PC-3 (cell line): ENCODE data around the gene PIK3R5. TPM values are rescaled to one million over a fixed set of nuclear protein-coding genes. Genes with fewer than 3 reads are reported as not detected.

Experiments used
- ATAC-seq: fragments of 200-7000 bp; cut with Tn5 transposase; 2 replicates; pipeline ENCODE4 v1.9.1; 2020; ENCODE audit warnings: mild to moderate bottlenecking, moderate library complexity
- BruUV-seq: library from RNA; stranded (reverse); fragments of 400-500 nt; replicated peaks from 2 replicates; lab custom pipeline; 2021; lab: Mats Ljungman, UMichigan
- CTCF ChIA-PET: fragments of 300-600 bp; sonication (Branson Sonifier 250); formaldehyde crosslinking; loops from one replicate; lab custom pipeline; 2022; ENCODE audit warnings: antibody characterized with exemption; lab: Charles Lee
- POLR2A ChIA-PET: fragments of 300-600 bp; sonication (Branson Sonifier 250); formaldehyde crosslinking; loops from one replicate; lab custom pipeline; 2022; ENCODE audit warnings: antibody characterized with exemption; ENCODE audit not compliant: unreplicated experiment; lab: Charles Lee
- DNase-seq: peaks from one replicate; pipeline ENCODE4 v3.0.0-alpha.2; 2015
- H2AFZ ChIP-seq: fragments of 300-600 bp; sonication (generic); 2 replicates; pipeline ENCODE4 v1.6.0; 2016; ENCODE audit warnings: antibody characterized with exemption, low read length
- H3F3A ChIP-seq: fragments of 300-600 bp; sonication (generic); one replicate; pipeline ENCODE4 v1.6.0; 2017; ENCODE audit warnings: antibody characterized with exemption, low read length, control low read depth, mild to moderate bottlenecking; ENCODE audit not compliant: unreplicated experiment
- H3K27ac ChIP-seq: fragments of 300-600 bp; sonication (generic); 2 replicates; pipeline ENCODE4 v1.5.1; 2016; ENCODE audit warnings: mild to moderate bottlenecking, low read length
- H3K27me3 ChIP-seq: fragments of 300-600 bp; sonication (generic); 2 replicates; pipeline ENCODE4 v1.6.1; 2016; ENCODE audit warnings: low read length, mixed read lengths
- H3K36me3 ChIP-seq: fragments of 300-600 bp; sonication (generic); 2 replicates; pipeline ENCODE4 v1.6.1; 2016; ENCODE audit warnings: low read depth, mixed run types, low read length, mixed read lengths
- H3K4me1 ChIP-seq: fragments of 300-600 bp; sonication (generic); 2 replicates; pipeline ENCODE4 v1.5.1; 2016; ENCODE audit warnings: low read length; ENCODE audit not compliant: insufficient read depth
- H3K4me2 ChIP-seq: fragments of 300-600 bp; sonication (generic); 2 replicates; pipeline ENCODE4 v1.6.0; 2016; ENCODE audit warnings: low read length
- H3K4me3 ChIP-seq: fragments of 300-600 bp; sonication (generic); 2 replicates; pipeline ENCODE4 v1.5.1; 2016; ENCODE audit warnings: mild to moderate bottlenecking, low read length, mixed read lengths
- H3K79me2 ChIP-seq: fragments of 300-600 bp; sonication (generic); 2 replicates; pipeline ENCODE4 v1.6.1; 2017; ENCODE audit warnings: low read length, mixed read lengths
- H3K9ac ChIP-seq: fragments of 300-600 bp; sonication (generic); 2 replicates; pipeline ENCODE4 v1.6.0; 2016; ENCODE audit warnings: mild to moderate bottlenecking, low read length
- H3K9me2 ChIP-seq: fragments of 300-600 bp; sonication (generic); replicated peaks from 2 replicates; pipeline ENCODE4 v1.6.1; 2016; ENCODE audit warnings: mixed run types, low read length, mixed read lengths
- H3K9me3 ChIP-seq: fragments of 300-600 bp; sonication (generic); 2 replicates; pipeline ENCODE4 v1.6.1; 2016; ENCODE audit warnings: low read length, mixed read lengths
- H4K20me1 ChIP-seq: fragments of 300-600 bp; sonication (generic); 2 replicates; pipeline ENCODE4 v1.6.1; 2016; ENCODE audit warnings: low read length, mixed read lengths
- EZH2 ChIP-seq: fragments of 300-600 bp; sonication (generic); IDR thresholded peaks from one replicate; pipeline ENCODE4 v1.6.1; 2017; ENCODE audit warnings: antibody characterized with exemption, mild to moderate bottlenecking, low read length; ENCODE audit not compliant: unreplicated experiment
- EZH2phosphoT487 ChIP-seq: fragments of 300-600 bp; sonication (generic); IDR thresholded peaks from 2 replicates; pipeline ENCODE4 v1.6.1; 2018; ENCODE audit warnings: mild to moderate bottlenecking, antibody characterized with exemption, low read length, borderline replicate concordance
- intact Hi-C: fragments of 100-400 bp; cut with micrococcal nuclease; formaldehyde crosslinking; loops from 2 replicates; pipeline ENCODE4 v1.9.0; 2023
- total RNA-seq: library from RNA; depleted of rRNA; stranded (reverse); fragments of >200 nt; gene quantifications from 2 replicates; pipeline ENCODE4 v1.2.3, GENCODE V29; 2014
- TF ChIP-seq, protein P1 (sequence below): fragments of 300-600 bp; sonication (generic); conservative IDR thresholded peaks from 2 replicates; pipeline ENCODE4 v1.5.1; 2017; ENCODE audit warnings: antibody characterized with exemption, low read depth, mild to moderate bottlenecking, low read length

Gene PIK3R5
- total RNA-seq, 1 experiment from 2014 or later, result not detected

DNA sequence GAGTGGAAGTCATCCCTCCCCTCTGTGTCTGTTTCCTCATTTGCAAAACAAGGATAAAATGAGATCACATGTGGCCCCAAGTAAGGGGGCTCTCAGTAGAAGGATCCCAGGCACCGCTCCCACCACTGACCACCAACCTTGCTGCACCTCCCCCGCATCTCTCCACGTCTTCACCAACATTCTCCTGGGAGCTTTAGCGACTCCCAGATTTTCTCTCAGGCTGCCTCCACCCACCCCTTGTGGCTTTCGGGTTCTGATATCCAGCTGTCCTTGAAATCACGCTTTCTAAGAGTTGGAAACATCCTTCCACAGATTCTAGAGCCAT, 39.4 kb upstream of the PIK3R5 start:
- Histone ChIP-seq H3K36me3 (no peaks in the 10 kb centered on the region), H3K79me2 (no peaks in the 10 kb centered on the region), H3K27me3 (peaks cover 5% of the 10 kb centered on the region), H4K20me1 (no peaks in the 10 kb centered on the region), H3K9me2 (no peaks in the 10 kb centered on the region), H3K4me3 (no peak overlapping the region), H3K4me1 (no peaks in the 10 kb centered on the region), H3F3A (no peaks in the 10 kb centered on the region), H3K9ac (no peak overlapping the region), H3K9me3 (no peaks in the 10 kb centered on the region), H2AFZ (no peak overlapping the region), H3K27ac (no peak overlapping the region), H3K4me2 (no peak overlapping the region)
- TF ChIP-seq EZH2 (no peak), EZH2phosphoT487 (no peak)
- TF ChIP-seq, protein P1, sequence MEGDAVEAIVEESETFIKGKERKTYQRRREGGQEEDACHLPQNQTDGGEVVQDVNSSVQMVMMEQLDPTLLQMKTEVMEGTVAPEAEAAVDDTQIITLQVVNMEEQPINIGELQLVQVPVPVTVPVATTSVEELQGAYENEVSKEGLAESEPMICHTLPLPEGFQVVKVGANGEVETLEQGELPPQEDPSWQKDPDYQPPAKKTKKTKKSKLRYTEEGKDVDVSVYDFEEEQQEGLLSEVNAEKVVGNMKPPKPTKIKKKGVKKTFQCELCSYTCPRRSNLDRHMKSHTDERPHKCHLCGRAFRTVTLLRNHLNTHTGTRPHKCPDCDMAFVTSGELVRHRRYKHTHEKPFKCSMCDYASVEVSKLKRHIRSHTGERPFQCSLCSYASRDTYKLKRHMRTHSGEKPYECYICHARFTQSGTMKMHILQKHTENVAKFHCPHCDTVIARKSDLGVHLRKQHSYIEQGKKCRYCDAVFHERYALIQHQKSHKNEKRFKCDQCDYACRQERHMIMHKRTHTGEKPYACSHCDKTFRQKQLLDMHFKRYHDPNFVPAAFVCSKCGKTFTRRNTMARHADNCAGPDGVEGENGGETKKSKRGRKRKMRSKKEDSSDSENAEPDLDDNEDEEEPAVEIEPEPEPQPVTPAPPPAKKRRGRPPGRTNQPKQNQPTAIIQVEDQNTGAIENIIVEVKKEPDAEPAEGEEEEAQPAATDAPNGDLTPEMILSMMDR, result no peak
- intact Hi-C loops, result no loop called here
- DNase-seq (no peak), ATAC-seq (no peak)
- no TSS peak for BruUV-seq
- ChIA-PET CTCF (no interaction called here), POLR2A (no interaction called here)

DNA sequence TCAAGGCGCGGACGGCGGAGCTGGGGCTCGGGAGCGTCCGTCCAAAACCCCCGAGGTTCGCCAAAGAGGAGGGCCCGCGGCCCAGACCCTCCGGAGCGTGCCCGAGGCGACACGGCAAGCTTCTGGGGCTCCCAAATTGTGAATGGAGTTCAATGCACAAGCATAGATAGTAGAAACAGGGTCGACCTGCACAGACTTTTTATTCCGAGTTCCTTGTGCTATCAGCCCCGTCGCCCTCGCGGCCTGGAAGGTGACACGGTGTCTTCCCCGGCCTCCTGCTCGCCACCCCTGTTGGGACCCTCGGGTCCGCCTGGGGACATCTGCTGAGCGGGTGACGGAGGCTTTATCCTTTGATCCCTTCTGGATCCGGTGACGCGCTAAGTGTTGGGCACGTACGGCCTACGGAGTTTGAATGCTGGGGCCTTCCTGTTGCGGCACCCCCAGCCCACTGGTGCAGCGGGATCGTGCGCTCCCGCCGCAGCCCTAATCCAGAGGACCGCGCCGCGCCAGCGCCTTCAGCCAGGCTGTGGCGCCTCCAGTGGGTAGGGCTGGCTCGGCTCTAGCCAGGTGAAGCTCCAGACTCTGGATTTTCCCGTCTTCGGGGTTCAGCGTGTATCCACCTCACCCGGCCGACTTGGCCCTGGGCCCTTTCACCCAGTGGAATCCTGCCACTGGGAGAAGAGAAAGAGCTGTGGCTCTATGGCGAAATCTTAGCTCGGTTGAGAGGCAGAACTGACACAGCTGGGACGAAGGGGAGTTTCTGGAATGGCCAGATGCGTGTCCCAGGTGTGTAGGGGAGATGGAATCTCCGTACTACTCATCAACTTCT, 38.8 kb upstream of the PIK3R5 start:
- H3K36me3 ChIP-seq, result no peaks in the 10 kb centered on the region
- no peak overlapping the region for H2AFZ ChIP-seq
- no peaks in the 10 kb centered on the region for H3K4me1 ChIP-seq
- no peaks in the 10 kb centered on the region for H3K79me2 ChIP-seq
- H3K9me2 ChIP-seq, result no peaks in the 10 kb centered on the region
- TF ChIP-seq EZH2phosphoT487, result no peak
- no peak for TF ChIP-seq EZH2
- TF ChIP-seq, protein P1, result no peak
- H3K9ac ChIP-seq, result no peak overlapping the region
- ATAC-seq (no peak), DNase-seq (no peak)
- peaks cover 3% of the 10 kb centered on the region for H3K27me3 ChIP-seq
- H3K4me2 ChIP-seq, result no peak overlapping the region
- H3K27ac ChIP-seq, result no peak overlapping the region
- no peak overlapping the region for H3K4me3 ChIP-seq
- no peaks in the 10 kb centered on the region for H4K20me1 ChIP-seq
- no peaks in the 10 kb centered on the region for H3K9me3 ChIP-seq
- no TSS peak for BruUV-seq
- intact Hi-C loops, result no loop called here
- ChIA-PET POLR2A (no interaction called here), CTCF (no interaction called here)
- H3F3A ChIP-seq, result no peaks in the 10 kb centered on the region

DNA sequence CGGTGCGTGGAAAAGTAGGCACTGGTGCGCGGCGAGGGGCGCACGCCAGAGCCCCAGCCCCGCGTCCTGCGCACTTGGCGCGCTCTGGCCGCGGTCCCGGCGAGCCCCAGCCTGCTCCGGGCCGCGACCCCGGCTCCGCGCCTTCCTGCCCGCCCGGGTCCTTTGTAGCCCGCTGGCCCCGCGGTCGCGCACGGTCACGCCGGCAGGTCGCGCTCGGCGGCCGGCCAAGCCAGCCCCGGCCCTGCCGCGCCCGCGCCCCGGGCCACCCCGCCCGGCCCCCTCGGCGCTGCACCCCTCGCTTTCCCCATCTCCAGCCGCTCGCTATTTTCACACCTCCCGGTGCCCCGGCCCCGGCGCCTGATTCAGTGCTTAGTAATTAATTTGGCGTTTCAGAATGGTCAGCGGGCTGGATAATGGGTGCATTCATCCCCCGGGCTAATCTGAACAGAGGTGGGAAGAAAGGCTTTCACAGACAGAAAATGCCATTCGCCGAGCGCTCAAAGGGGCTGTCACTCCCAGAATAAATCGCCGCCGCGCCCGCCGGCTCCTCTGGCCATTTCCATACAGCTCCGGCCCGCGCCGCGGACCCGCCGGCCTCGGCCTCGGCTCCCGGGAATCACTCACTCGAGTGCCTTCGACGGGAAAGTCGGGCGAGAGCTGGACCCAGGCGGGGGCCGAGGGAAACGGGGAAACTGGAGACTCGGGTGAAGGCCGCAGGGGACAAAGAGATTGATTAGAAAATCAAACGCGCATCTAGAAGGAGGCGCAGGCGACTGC, 38.0 kb upstream of the PIK3R5 start:
- Histone ChIP-seq H3K27ac (no peak overlapping the region), H3K9ac (no peak overlapping the region), H3K27me3 (no peaks in the 10 kb centered on the region), H3K9me2 (no peaks in the 10 kb centered on the region), H3K4me2 (no peak overlapping the region), H3K36me3 (no peaks in the 10 kb centered on the region), H3K9me3 (no peaks in the 10 kb centered on the region), H3K4me1 (no peaks in the 10 kb centered on the region), H3K4me3 (no peak overlapping the region), H4K20me1 (no peaks in the 10 kb centered on the region), H3K79me2 (no peaks in the 10 kb centered on the region), H2AFZ (no peak overlapping the region), H3F3A (no peaks in the 10 kb centered on the region)
- DNase-seq (no peak), ATAC-seq (no peak)
- POLR2A ChIA-PET, result no interaction called here
- CTCF ChIA-PET, result no interaction called here
- intact Hi-C loops, result no loop called here
- no TSS peak for BruUV-seq
- TF ChIP-seq, protein P1, result no peak
- no peak for TF ChIP-seq EZH2phosphoT487
- TF ChIP-seq EZH2, result no peak
